Endothelial cell of umbilical vein (primary cell): ENCODE data around the gene FUT2. TPM values are rescaled to one million over a fixed set of nuclear protein-coding genes. Genes with fewer than 3 reads are reported as not detected.

Source experiments
- BruUV-seq: library from RNA; stranded (reverse); fragments of 400-500 nt; replicated peaks from 2 replicates; lab custom pipeline; 2021; lab: Mats Ljungman, UMichigan
- CTCF ChIA-PET: fragments of 300-600, 350-600 bp; sonication (Branson Sonifier 250); formaldehyde crosslinking; loops from one replicate; lab custom pipeline; 2021; ENCODE audit warnings: antibody characterized with exemption, inconsistent platforms; lab: Charles Lee
- POLR2A ChIA-PET: fragments of 300-600, 350-600 bp; sonication (Branson Sonifier 250); formaldehyde crosslinking; loops from one replicate; lab custom pipeline; 2021; ENCODE audit warnings: antibody characterized with exemption, inconsistent platforms; lab: Charles Lee
- DNase-seq: peaks from one replicate; pipeline ENCODE4 v3.0.0-alpha.2; 2011; ENCODE audit warnings: low read depth, low spot score
- FAIRE-seq: peaks from 2 replicates; lab custom pipeline; 2011; peaks lifted over from hg19 to GRCh38; lab: Jason Lieb, UNC
- H2AFZ ChIP-seq: 2 replicates; pipeline ENCODE4 v1.6.0; 2012; ENCODE audit warnings: low read depth, low read length, control low read depth, inconsistent platforms
- H3K27ac ChIP-seq: 2 replicates; pipeline ENCODE4 v1.5.1; 2011; ENCODE audit warnings: low read depth, mild to moderate bottlenecking, control low read depth, low read length, moderate library complexity; ENCODE audit not compliant: insufficient read depth
- H3K27me3 ChIP-seq, 2 experiments: 2 replicates each; pipeline versions ENCODE4 v1.6.0 to v1.6.1; 2011; ENCODE audit warnings: low read length in 2 of 2, mixed read lengths in 1 of 2; ENCODE audit not compliant: control insufficient read depth in 2 of 2, insufficient read depth in 2 of 2
- H3K36me3 ChIP-seq, 2 experiments: 2 replicates in 1 of 2; 3 replicates in 1 of 2; pipeline ENCODE4 v1.5.1; 2011; ENCODE audit warnings: low read length in 2 of 2, mild to moderate bottlenecking in 1 of 2, moderate library complexity in 1 of 2; ENCODE audit not compliant: control insufficient read depth in 2 of 2, insufficient read depth in 2 of 2; ENCODE audit errors: extremely low read depth in 1 of 2
- H3K4me1 ChIP-seq: 3 replicates; pipeline ENCODE4 v1.5.1; 2011; ENCODE audit warnings: mild to moderate bottlenecking, low read length; ENCODE audit not compliant: control insufficient read depth, insufficient read depth; ENCODE audit errors: extremely low read depth
- H3K4me2 ChIP-seq: 2 replicates; pipeline ENCODE4 v1.6.1; 2011; ENCODE audit warnings: low read length, control low read depth, mixed read lengths; ENCODE audit not compliant: insufficient read depth
- H3K4me3 ChIP-seq, 3 experiments: fragments of 200-600 bp in 1 of 3; sonication (generic), shearing (Covaris generic) in 1 of 3; replicated peaks in 1 of 3; 2 replicates each; pipeline ENCODE4 v1.5.1; 2011 to 2016; ENCODE audit warnings: control low read depth in 3 of 3, low read length in 3 of 3, mild to moderate bottlenecking in 2 of 3, inconsistent platforms in 1 of 3, low read depth in 1 of 3, moderate library complexity in 1 of 3; ENCODE audit not compliant: insufficient read depth in 1 of 3
- H3K79me2 ChIP-seq: 2 replicates; pipeline ENCODE4 v1.6.0; 2012; ENCODE audit warnings: low read length, inconsistent platforms; ENCODE audit not compliant: control insufficient read depth, insufficient read depth
- H3K9ac ChIP-seq: replicated peaks from 2 replicates; pipeline ENCODE3; 2011; ENCODE audit warnings: low read length, control low read depth; ENCODE audit not compliant: insufficient read depth; ENCODE audit errors: extremely low read depth
- H3K9me1 ChIP-seq: replicated peaks from 3 replicates; pipeline ENCODE4 v1.6.0; 2011; ENCODE audit warnings: mild to moderate bottlenecking, low read length; ENCODE audit not compliant: control insufficient read depth, insufficient read depth; ENCODE audit errors: extremely low read depth
- H3K9me3 ChIP-seq: replicated peaks from 2 replicates; pipeline ENCODE4 v1.5.1; 2012; ENCODE audit warnings: low read length, inconsistent platforms; ENCODE audit not compliant: control insufficient read depth, insufficient read depth
- H4K20me1 ChIP-seq: replicated peaks from 2 replicates; pipeline ENCODE3; 2011; ENCODE audit warnings: mild to moderate bottlenecking, low read length; ENCODE audit not compliant: control insufficient read depth, insufficient read depth; ENCODE audit errors: extremely low read depth
- CTCF ChIP-seq, 2 donors: IDR thresholded peaks; 1 replicate in 1 of 2; 2 replicates in 1 of 2; pipeline ENCODE4 v1.5.1; 2011; ENCODE audit warnings: low read length in 2 of 2, mild to moderate bottlenecking in 2 of 2, moderate library complexity in 2 of 2, control low read depth in 1 of 2, inconsistent platforms in 1 of 2, low read depth in 1 of 2; ENCODE audit not compliant: insufficient read depth in 1 of 2; ENCODE audit errors: extremely low read depth in 1 of 2
- EZH2 ChIP-seq: IDR thresholded peaks from 2 replicates; pipeline ENCODE4 v1.6.1; 2012; ENCODE audit warnings: borderline replicate concordance, low read depth, mild to moderate bottlenecking, moderate library complexity, low read length, inconsistent platforms; ENCODE audit not compliant: severe bottlenecking
- FOS ChIP-seq: IDR thresholded peaks from 2 replicates; pipeline ENCODE4 v1.6.1; 2011; ENCODE audit warnings: mild to moderate bottlenecking, low read length, moderate library complexity, borderline replicate concordance; ENCODE audit not compliant: insufficient read depth
- GATA2 ChIP-seq: IDR thresholded peaks from 2 replicates; pipeline ENCODE4 v1.7.0; 2011; ENCODE audit warnings: low read depth, mild to moderate bottlenecking, moderate library complexity, mixed read lengths, low read length; ENCODE audit not compliant: insufficient read length, insufficient read depth
- JUN ChIP-seq: IDR thresholded peaks from 2 replicates; pipeline ENCODE4 v1.6.1; 2011; ENCODE audit warnings: borderline replicate concordance, low read depth; ENCODE audit not compliant: insufficient read length, insufficient read depth
- MAX ChIP-seq: IDR thresholded peaks from 2 replicates; pipeline ENCODE4 v1.6.1; 2011; ENCODE audit not compliant: insufficient read depth, insufficient read length
- MYC ChIP-seq: IDR thresholded peaks from one replicate; pipeline ENCODE4 v1.6.1; 2011; ENCODE audit warnings: mild to moderate bottlenecking, low read depth, low read length
- POLR2A ChIP-seq: IDR thresholded peaks from 2 replicates; pipeline ENCODE4 v1.6.1; 2012; ENCODE audit warnings: low read depth, mild to moderate bottlenecking, control low read depth, low read length
- POLR2AphosphoS5 ChIP-seq: IDR thresholded peaks from 2 replicates; pipeline ENCODE4 v1.6.1; 2012; ENCODE audit warnings: low read depth, mild to moderate bottlenecking, control low read depth, low read length, moderate library complexity; ENCODE audit not compliant: insufficient read depth
- dilution Hi-C: fragments of 300-500 bp; cut with MboI; formaldehyde crosslinking; loops from one replicate; pipeline ENCODE4 v1.15.0; 2019; ENCODE audit warnings: low sequenced_read_pairs; ENCODE audit not compliant: extremely low pct_ligation_motif_present
- intact Hi-C: fragments of 100-400 bp; cut with micrococcal nuclease; formaldehyde crosslinking; loops from one replicate; pipeline ENCODE4 v1.10.0; 2022
- polyA plus RNA-seq, 4 experiments: library from polyadenylated mRNA; depleted of rRNA in 3 of 4; stranded (reverse) in 3 of 4; unstranded in 1 of 4; fragments of >200 nt; gene quantifications; 2 replicates each; pipeline versions ENCODE4 v1.2.1 to v1.2.3, GENCODE V29; 2011 to 2012; ENCODE audit warnings: missing spikeins in 1 of 4
- total RNA-seq: library from RNA; stranded (reverse); gene quantifications from 2 replicates; pipeline ENCODE4 v1.2.3, GENCODE V29; 2021

FUT2 gene
- total and polyA plus RNA-seq, 2 donors (not counting 3 experiments of a cell fraction or from before 2014, with no cell fraction given), result not detected

- DNase-seq (no peak), FAIRE-seq (no peak)
- H3K9ac ChIP-seq, result no peak overlapping the region
- no peak overlapping the region for H2AFZ ChIP-seq
- H3K27me3 ChIP-seq, result no peaks in the 10 kb centered on the region
- ChIA-PET CTCF (interaction anchor here (1.1 to 1.6 kb wide), 3 partner anchors 12 to 75 kb away, joined by 3 to 12 read pairs (median 6); no protein-coding TSS in a partner anchor), POLR2A (no interaction called here)
- peaks cover 16% of the 10 kb centered on the region for H3K4me1 ChIP-seq
- no peaks in the 10 kb centered on the region for H4K20me1 ChIP-seq
- no peaks in the 10 kb centered on the region for H3K9me1 ChIP-seq
- no peak overlapping the region for H3K4me2 ChIP-seq
- dilution Hi-C loops (no loop called here), intact Hi-C loops (no loop called here)
- no peak overlapping the region for H3K4me3 ChIP-seq
- no peak overlapping the region for H3K27ac ChIP-seq
- peaks cover 23% of the 10 kb centered on the region for H3K79me2 ChIP-seq
- TF ChIP-seq POLR2A (no peak), JUN (no peak), FOS (no peak), CTCF (IDR thresholded peaks at IDR 0.05; ENCODE audit: extremely low read depth in 1 of 2, insufficient read depth in 1 of 2, low read depth in 1 of 2, low read length in 2 of 2) (no peak), POLR2AphosphoS5 (no peak), MAX (no peak), MYC (no peak), EZH2 (no peak), GATA2 (no peak)
- BruUV-seq, result no TSS peak
- peaks cover 0 to 3% of the 10 kb centered on the region in 2 experiments for H3K36me3 ChIP-seq
- H3K9me3 ChIP-seq, result no peaks in the 10 kb centered on the region
Measured at GRCh38 chr19:48750771-48751504, 55.2 kb downstream of the FUT2 start.
